DMS114 treated with DMSO at 0.1 percent for 48 hours (cell line): ENCODE data around the gene RPTOR.
"Not testable (repeated sequence)": the region's sequence is repeated elsewhere in the genome, so short reads cannot be mapped to it uniquely, and the experiment has no call there.

Experiments used
- DNase-seq: peaks from one replicate; lab custom pipeline; 2025; ENCODE audit not compliant: unreplicated experiment; lab: John Stamatoyannopoulos, UW

Gene RPTOR

GRCh38 chr17:80513892-80514291, 30.7 kb upstream of the RPTOR start:
- no peak for DNase-seq

DNA sequence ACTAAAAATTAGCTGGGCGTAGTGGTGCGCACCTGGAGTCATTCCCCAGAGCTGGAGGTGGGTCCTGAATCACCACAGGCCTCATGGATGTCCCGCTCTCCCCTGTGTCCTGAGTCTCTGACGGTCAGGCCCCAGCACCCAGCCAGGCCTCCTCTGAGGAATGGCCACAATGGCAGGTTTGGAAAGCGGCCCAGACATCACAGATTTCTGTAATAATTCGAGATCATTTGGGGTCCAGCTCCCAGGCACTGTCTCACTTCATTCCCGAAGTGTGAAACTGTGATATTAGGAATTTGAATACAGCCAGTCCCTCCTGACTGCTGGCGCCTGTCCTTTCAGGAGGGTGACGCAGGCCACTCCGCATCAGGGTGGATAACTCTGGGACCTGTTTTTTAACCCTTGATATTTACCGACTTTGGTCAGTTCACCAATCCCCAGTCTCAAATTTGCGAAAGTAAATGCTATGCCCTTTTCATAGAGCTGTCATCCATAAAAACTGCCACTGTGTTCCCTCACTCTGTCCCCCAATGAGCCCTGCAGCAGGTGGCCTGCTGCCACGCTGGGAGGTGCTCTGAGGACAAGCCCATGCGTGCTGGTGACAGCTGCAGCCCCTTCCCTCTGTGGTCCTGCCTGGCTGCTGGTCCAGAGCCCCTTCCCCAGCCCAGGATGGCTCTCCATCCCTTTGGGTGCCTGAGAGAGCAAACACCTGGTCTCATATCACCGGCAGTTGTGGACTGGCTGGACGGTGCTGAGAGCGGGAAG, 28.3 kb upstream of the RPTOR start:
- DNase-seq: no peak

DNA sequence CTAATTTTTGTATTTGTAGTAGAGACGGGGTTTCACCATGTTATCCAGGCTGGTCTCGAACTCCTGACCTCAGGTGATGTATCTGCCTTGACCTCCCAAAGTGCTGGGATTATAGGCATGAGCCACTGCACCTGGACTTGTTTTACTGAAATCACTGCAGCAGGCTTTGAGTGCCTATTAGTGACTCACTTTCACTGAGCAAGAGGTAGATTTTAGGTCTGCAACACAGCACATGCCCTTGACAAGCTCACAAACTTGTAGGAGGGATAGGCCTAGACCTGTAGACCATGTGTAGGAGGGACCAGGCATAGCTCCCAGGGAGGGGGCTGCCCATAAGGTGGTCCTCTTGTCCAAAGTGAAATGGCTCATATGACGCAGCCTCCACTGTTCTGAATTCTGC, 27.0 kb upstream of the RPTOR start:
- no peak for DNase-seq

GRCh38 chr17:80518392-80518791, 26.2 kb upstream of the RPTOR start:
- DNase-seq: no peak

GRCh38 chr17:80519091-80519781, 25.4 kb upstream of the RPTOR start:
- DNase-seq: no peak

- DNase-seq: no peak
These were observed 23.7 kb upstream of the RPTOR start for GRCh38 chr17:80520810-80521455.

GRCh38 chr17:80523054-80523744, 21.4 kb upstream of the RPTOR start:
- no peak for DNase-seq

DNA sequence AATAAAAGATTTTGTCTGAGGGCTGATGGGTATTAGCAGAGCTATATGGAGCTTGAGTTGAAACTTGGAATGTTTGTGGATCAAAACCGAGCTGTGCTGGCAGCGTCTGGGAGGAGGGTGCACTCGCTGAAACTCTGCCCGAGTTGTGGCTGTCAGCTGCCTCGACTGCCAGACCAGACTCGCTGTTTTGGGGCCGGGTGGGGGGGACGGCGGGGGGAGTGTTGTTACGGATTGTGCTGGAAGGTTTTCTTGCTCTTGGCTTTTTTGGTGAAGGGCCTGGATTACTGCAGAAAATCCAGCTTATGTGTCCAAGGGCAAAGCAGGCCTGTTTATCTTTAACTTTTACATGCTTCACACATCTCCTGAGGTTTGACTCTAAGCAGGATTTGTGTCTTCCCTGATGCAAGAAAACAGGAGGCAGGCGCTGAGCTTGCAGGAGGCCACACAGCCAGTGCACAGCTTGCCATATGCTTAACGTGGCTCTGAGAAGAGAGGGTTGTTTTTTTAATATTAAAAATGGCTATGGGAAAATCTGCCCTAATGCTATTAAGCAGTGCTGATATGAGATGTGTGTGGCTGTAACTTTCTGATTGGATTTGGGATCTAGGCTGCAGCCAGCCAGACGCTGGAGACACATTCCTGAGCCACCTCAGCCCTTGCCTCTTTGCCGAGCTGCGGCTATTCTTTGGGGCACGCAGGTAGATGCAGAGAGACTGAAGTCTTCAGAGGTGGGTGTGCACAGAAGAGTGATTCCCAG, 20.5 kb upstream of the RPTOR start:
- DNase-seq: no peak

GRCh38 chr17:80526116-80526910, 18.3 kb upstream of the RPTOR start:
- no peak for DNase-seq

DNA sequence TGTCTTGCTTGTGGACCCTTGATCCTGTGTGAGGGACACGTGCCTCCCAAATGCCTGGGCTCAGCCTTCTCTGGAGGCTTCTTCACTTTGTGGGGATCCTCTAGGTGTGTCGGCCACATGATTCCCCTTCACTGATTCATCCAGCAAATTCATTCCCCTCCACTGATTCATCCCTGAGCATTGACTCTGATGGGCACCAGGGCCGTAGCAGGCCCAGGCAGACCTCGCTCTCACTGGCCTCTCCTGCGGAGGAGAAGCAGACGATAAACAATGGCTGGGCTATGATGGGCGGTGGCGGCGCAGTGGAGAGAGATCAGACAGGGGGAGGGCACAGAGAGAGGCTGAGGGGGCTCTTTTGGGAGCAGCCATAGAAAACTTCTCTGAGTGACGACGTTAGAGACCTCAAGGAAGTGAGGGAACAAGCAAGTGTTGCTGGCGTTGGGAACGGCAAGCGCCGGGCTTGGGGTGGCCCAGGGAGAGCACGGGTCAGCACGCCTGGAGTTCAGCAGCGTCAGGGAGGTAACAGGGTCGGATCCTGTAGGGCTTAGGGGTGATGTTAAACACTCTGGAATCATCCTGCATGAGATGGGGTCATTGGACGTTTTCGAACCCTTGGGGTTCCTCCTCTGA, 17.5 kb upstream of the RPTOR start:
- no peak for DNase-seq

- DNase-seq: no peak
These were observed 16.1 kb upstream of the RPTOR start for GRCh38 chr17:80528536-80528935.

GRCh38 chr17:80529104-80529903, 15.3 kb upstream of the RPTOR start:
- no peak for DNase-seq

DNA sequence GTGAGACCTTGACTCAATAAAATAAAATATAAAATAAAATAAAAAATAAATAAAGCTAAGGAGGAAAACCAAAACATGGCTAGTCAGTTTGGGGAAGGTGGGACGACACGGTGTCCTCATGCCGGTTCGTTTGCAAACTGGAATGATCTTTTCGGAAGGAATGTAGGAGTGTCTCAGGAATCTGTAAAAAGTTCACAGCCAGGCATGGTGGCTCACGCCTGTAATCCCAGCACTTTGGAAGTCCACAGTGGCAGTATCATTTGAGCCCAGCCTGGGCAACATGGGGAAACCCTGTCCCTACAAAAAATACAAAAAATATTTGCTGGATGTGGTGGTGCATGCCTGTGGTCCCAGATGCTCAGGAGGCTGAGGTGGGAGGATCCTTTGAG, 14.7 kb upstream of the RPTOR start:
- DNase-seq: no peak

DNA sequence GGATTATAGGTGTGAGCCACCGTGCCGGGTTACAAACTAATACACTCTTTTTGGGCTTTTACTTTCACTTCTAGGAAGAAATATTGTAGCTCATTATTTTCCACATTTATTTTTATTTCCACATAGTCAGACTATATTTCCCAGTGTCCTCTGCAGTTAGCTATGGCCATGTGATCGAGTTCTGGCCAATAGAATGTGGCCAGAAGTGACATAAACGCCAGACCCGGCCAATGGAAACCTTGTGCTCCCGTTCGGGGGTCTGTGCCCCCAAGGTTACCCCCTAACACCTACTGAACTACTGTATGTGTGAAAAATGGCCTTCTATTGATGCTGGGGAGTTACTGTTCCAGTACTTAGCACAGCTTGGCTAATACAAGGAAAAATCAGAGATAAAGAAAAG, 13.2 kb upstream of the RPTOR start:
- DNase-seq: no peak

DNA sequence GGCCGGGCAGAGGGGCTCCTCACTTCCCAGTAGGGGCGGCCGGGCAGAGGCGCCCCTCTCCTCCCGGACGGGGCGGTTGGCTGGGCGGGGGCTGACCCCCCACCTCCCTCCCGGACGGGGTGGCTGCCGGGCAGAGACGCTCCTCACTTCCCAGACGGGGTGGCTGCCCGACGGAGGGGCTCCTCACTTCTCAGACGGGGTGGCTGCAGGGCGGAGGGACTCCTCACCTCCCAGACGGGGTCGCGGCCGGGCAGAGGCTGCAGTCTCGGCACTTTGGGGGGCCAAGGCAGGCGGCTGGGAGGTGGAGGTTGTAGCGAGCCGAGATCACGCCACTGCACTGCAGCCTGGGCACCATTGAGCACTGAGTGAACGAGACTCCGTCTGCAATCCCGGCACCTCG, 7.3 kb upstream of the RPTOR start:
- not testable (repeated sequence) for DNase-seq

DNA sequence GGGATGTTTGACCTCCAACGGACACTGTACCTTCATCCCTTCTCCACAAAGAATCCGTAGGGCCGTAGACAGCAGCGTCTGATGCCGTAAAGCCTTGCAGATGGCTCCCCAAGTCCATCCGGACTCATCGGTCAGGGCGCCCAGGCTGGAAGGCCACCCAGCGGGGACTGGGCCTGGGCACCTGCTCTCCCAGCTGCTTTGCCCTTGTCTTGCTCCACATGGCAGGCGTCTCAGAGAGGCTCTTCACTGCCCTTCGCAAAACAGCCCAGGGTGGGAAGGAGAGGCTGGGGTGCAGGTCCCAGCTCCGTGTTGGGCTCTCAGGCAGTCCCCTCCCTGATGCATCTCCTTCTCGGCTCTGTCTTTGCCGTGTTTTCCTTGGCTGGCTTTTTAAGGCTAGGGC, 6.2 kb upstream of the RPTOR start:
- DNase-seq: no peak

GRCh38 chr17:80539022-80539641, 5.5 kb upstream of the RPTOR start:
- no peak for DNase-seq

GRCh38 chr17:80545499-80545826, 825 bp downstream of the RPTOR start:
- DNase-seq: no peak

DNA sequence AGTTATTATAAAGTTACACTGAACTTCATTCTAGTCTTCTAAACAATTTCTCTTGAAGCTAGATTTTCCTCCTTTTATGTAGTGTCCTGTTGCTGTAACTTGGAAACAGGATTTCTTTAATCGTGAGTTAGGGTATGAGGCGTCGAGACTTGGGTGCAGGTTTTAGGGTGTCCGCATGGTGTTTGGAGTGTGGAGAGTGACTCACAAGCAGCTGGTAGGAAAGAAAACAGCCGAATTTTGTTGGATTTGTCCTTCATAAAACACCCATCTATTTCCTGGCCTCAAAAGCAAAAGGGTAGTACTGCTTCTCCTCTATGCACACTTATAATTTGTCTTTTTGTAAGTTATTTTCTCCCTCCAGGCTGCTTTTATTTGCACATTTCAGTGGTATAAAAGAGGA, 1.6 kb downstream of the RPTOR start:
- DNase-seq: no peak
